Panc1 (cell line): ENCODE measurements around the gene APMAP. TPM values are rescaled to one million over a fixed set of nuclear protein-coding genes. Genes with fewer than 3 reads are reported as not detected.

Source experiments
- ATAC-seq: fragments of 200-7000 bp; cut with Tn5 transposase; 2 replicates; pipeline ENCODE4 v1.9.1; 2020; ENCODE audit warnings: mild to moderate bottlenecking, moderate library complexity
- BruUV-seq: library from RNA; stranded (reverse); fragments of 400-500 nt; replicated peaks from 2 replicates; lab custom pipeline; 2021; lab: Mats Ljungman, UMichigan
- CTCF ChIA-PET: fragments of 300-600 bp; sonication (Branson Sonifier 250); formaldehyde crosslinking; loops from one replicate; lab custom pipeline; 2022; ENCODE audit warnings: antibody characterized with exemption; lab: Charles Lee
- POLR2A ChIA-PET: fragments of 300-600 bp; sonication (Branson Sonifier 250); formaldehyde crosslinking; loops from one replicate; lab custom pipeline; 2022; ENCODE audit warnings: antibody characterized with exemption; lab: Charles Lee
- DNase-seq: peaks from one replicate; pipeline ENCODE4 v3.0.0-alpha.2; 2010; ENCODE audit warnings: low read depth, low spot score
- H3K27ac ChIP-seq: 2 replicates; pipeline ENCODE4 v1.5.1; 2011; ENCODE audit warnings: mild to moderate bottlenecking, low read length, inconsistent platforms
- H3K27me3 ChIP-seq: fragments of 200-500 bp; sonication (Bioruptor generic); 2 replicates; pipeline ENCODE4 v1.6.0; 2014; ENCODE audit warnings: low read length, inconsistent platforms; ENCODE audit not compliant: control insufficient read depth, insufficient read depth
- H3K36me3 ChIP-seq: fragments of 200-500 bp; sonication (Bioruptor generic); 2 replicates; pipeline ENCODE4 v1.5.1; 2014; ENCODE audit warnings: inconsistent platforms, mild to moderate bottlenecking, low read length, moderate library complexity; ENCODE audit not compliant: control insufficient read depth, insufficient read depth
- H3K4me1 ChIP-seq: 2 replicates; pipeline ENCODE4 v1.5.1; 2011; ENCODE audit warnings: inconsistent platforms, mild to moderate bottlenecking, low read length, moderate library complexity; ENCODE audit not compliant: control insufficient read depth, insufficient read depth
- H3K4me3 ChIP-seq, 2 experiments: 2 replicates each; pipeline ENCODE4 v1.5.1; 2011 to 2012; ENCODE audit warnings: low read depth in 2 of 2, low read length in 2 of 2, mild to moderate bottlenecking in 2 of 2, inconsistent platforms in 1 of 2, moderate library complexity in 1 of 2
- H3K9me3 ChIP-seq: fragments of 200-500 bp; sonication (Bioruptor generic); 2 replicates; pipeline ENCODE4 v1.5.1; 2014; ENCODE audit warnings: low read depth, mild to moderate bottlenecking, inconsistent platforms, low read length, moderate library complexity; ENCODE audit not compliant: control insufficient read depth, insufficient read depth
- POLR2AphosphoS5 ChIP-seq: IDR thresholded peaks from 2 replicates; pipeline ENCODE4 v1.6.1; 2012; ENCODE audit warnings: mild to moderate bottlenecking, low read depth, low read length, moderate library complexity
- SIN3A ChIP-seq: IDR thresholded peaks from 2 replicates; pipeline ENCODE4 v1.6.1; 2012; ENCODE audit warnings: low read depth, mild to moderate bottlenecking, low read length, moderate library complexity, borderline replicate concordance; ENCODE audit not compliant: insufficient read depth
- TCF7L2 ChIP-seq: IDR thresholded peaks from 2 replicates; pipeline ENCODE4 v1.6.1; 2011; ENCODE audit warnings: mild to moderate bottlenecking, low read depth, low read length, inconsistent platforms
- in situ Hi-C: cut with HindIII; loops from 2 replicates; pipeline ENCODE4 v1.10.0; 2016; ENCODE audit warnings: low sequenced_read_pairs, low pct_unique_long_range_greater_than_20kb
- intact Hi-C: fragments of 100-400 bp; cut with micrococcal nuclease; formaldehyde crosslinking; loops from one replicate; pipeline ENCODE4 v1.10.0; 2022; ENCODE audit not compliant: unreplicated experiment
- total RNA-seq: library from RNA; stranded (reverse); gene quantifications from one replicate; pipeline ENCODE4 v1.2.1, GENCODE V29; 2021; ENCODE audit not compliant: unreplicated experiment
- TF ChIP-seq, protein P1 (sequence below): fragments of 450-650 bp; IDR thresholded peaks from 2 replicates; pipeline ENCODE4 v1.5.1; 2017; ENCODE audit warnings: mild to moderate bottlenecking
- TF ChIP-seq, protein P2 (sequence below), 2 experiments: IDR thresholded peaks; 2 replicates each; pipeline ENCODE4 v1.6.1; 2011 to 2012; ENCODE audit warnings: low read depth in 2 of 2, control low read depth in 1 of 2, low read length in 1 of 2, mild to moderate bottlenecking in 1 of 2, moderate library complexity in 1 of 2; ENCODE audit not compliant: insufficient read depth in 1 of 2

APMAP gene
- total RNA-seq, 1 experiment from 2014 or later = 165 TPM

DNA sequence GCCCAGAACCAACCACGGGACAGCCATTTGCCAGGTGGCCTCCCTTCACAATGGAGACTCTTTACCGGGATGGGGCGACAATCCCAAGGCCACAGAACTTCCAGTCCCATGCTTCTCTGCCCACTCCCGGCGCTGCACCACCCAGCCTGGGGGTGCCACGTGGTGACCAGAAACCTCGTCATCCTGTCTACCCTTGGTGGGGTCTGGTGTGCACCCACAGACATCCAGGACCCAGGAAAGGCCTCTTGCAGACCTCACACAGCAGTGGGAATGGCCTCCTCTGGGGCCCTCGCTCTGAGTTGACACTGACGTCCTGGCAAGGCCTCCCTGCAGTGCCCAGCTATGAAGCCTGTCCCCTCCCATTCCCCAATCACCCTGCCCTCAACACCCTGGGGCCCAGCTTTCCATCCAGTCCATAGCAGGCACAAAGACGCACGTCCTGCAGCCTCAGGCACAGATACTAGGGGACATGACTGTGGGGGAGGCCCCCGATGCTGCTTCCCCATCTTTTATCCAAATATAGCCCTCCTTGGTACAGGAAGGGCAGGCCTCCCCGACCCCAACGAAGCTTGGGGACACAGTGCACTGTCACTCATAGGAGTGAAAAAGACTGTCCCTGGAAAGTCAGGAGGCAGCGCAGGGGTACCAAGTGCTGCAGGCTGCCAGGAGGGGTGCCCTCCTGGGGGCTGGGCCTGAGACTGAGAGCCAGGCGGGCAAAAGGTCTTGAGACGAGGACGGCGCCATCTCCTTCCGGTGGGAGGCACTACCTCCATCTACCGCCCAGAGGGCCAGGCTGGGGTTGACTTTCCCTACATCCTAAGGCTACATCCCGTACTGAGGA, 36.3 kb downstream of the APMAP start:
- in situ Hi-C loops = no loop called here
- no peak for ATAC-seq

DNA sequence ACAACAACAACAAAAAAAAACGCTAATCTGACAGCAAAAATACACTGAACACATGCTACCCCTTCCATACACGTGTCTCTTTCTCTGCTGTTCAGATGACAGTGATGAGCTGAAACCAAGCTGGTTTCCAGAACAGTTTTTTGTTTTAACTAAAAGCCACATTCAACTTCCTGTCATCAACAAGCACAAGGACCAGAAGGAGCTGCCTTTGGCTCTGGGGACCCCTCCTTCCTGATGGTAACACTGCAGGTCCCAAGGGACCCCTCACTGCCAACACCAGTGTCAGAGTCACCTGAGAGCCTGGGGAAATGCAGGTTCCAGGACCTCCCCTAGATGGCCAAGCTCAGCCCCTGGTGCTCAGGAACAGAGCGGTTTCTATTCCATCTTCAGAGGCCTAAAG, 37.5 kb downstream of the APMAP start:
- TF ChIP-seq POLR2AphosphoS5 (no peak), SIN3A (no peak), TCF7L2 (no peak)
- TF ChIP-seq, protein P1, sequence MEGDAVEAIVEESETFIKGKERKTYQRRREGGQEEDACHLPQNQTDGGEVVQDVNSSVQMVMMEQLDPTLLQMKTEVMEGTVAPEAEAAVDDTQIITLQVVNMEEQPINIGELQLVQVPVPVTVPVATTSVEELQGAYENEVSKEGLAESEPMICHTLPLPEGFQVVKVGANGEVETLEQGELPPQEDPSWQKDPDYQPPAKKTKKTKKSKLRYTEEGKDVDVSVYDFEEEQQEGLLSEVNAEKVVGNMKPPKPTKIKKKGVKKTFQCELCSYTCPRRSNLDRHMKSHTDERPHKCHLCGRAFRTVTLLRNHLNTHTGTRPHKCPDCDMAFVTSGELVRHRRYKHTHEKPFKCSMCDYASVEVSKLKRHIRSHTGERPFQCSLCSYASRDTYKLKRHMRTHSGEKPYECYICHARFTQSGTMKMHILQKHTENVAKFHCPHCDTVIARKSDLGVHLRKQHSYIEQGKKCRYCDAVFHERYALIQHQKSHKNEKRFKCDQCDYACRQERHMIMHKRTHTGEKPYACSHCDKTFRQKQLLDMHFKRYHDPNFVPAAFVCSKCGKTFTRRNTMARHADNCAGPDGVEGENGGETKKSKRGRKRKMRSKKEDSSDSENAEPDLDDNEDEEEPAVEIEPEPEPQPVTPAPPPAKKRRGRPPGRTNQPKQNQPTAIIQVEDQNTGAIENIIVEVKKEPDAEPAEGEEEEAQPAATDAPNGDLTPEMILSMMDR = no peak
- TF ChIP-seq, protein P2, sequence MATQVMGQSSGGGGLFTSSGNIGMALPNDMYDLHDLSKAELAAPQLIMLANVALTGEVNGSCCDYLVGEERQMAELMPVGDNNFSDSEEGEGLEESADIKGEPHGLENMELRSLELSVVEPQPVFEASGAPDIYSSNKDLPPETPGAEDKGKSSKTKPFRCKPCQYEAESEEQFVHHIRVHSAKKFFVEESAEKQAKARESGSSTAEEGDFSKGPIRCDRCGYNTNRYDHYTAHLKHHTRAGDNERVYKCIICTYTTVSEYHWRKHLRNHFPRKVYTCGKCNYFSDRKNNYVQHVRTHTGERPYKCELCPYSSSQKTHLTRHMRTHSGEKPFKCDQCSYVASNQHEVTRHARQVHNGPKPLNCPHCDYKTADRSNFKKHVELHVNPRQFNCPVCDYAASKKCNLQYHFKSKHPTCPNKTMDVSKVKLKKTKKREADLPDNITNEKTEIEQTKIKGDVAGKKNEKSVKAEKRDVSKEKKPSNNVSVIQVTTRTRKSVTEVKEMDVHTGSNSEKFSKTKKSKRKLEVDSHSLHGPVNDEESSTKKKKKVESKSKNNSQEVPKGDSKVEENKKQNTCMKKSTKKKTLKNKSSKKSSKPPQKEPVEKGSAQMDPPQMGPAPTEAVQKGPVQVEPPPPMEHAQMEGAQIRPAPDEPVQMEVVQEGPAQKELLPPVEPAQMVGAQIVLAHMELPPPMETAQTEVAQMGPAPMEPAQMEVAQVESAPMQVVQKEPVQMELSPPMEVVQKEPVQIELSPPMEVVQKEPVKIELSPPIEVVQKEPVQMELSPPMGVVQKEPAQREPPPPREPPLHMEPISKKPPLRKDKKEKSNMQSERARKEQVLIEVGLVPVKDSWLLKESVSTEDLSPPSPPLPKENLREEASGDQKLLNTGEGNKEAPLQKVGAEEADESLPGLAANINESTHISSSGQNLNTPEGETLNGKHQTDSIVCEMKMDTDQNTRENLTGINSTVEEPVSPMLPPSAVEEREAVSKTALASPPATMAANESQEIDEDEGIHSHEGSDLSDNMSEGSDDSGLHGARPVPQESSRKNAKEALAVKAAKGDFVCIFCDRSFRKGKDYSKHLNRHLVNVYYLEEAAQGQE (IDR thresholded peaks at IDR 0.05; ENCODE audit: insufficient read depth in 1 of 2, low read depth in 2 of 2, low read length in 1 of 2) = no peak
- Histone ChIP-seq H3K27ac (no peak overlapping the region), H3K36me3 (no peaks in the 10 kb centered on the region), H3K9me3 (no peaks in the 10 kb centered on the region), H3K4me1 (no peaks in the 10 kb centered on the region), H3K27me3 (no peaks in the 10 kb centered on the region), H3K4me3 (no peak overlapping the region)
- ATAC-seq (no peak), DNase-seq (no peak)
- intact Hi-C loops (no loop called here), in situ Hi-C loops (no loop called here)
- CTCF ChIA-PET = interaction anchor here (0.7 to 0.8 kb wide), 2 partner anchors 169 to 484 kb away, joined by 3 to 4 read pairs; no protein-coding TSS in a partner anchor
- BruUV-seq = no TSS peak
- POLR2A ChIA-PET = no interaction called here

More for the DNA sequence above, 36.3 kb downstream of the APMAP start:
- DNase-seq = no peak
- no peaks in the 10 kb centered on the region for H3K9me3 ChIP-seq
- intact Hi-C loops = no loop called here
- H3K36me3 ChIP-seq = no peaks in the 10 kb centered on the region; the same call in 1 of the 2 replicates
- no peak overlapping the region for H3K27ac ChIP-seq
- TF ChIP-seq POLR2AphosphoS5 = no peak
- TF ChIP-seq, protein P1 = no peak
- TF ChIP-seq TCF7L2 = no peak
- TF ChIP-seq SIN3A = no peak
- TF ChIP-seq, protein P2 (IDR thresholded peaks at IDR 0.05; ENCODE audit: insufficient read depth in 1 of 2, low read depth in 2 of 2, low read length in 1 of 2) = no peak
- POLR2A ChIA-PET = no interaction called here
- no peaks in the 10 kb centered on the region for H3K4me1 ChIP-seq
- H3K27me3 ChIP-seq = no peaks in the 10 kb centered on the region
- H3K4me3 ChIP-seq = no peak overlapping the region
- no TSS peak for BruUV-seq
- CTCF ChIA-PET = no interaction called here
